Measurements from ENCODE around the gene KLRG1. TPM values are rescaled to one million over a fixed set of nuclear protein-coding genes. Genes with fewer than 3 reads are reported as not detected.

KLRG1 gene
- total RNA-seq, 2 experiments from 2014 or later, result 4.9 to 12.5 TPM

GRCh38 chr12:8970432-8970831 is 18.9 kb upstream of the KLRG1 start:
- Histone ChIP-seq H3K9me3 (ENCODE audit: low read length) (no peaks in the 10 kb centered on the region), H4K20me1 (ENCODE audit: insufficient read depth, low read length) (no peaks in the 10 kb centered on the region), H3K4me2 (ENCODE audit: low read length) (no peak overlapping the region), H3K27ac (ENCODE audit: low read depth, low read length, poor library complexity, severe bottlenecking) (no peak overlapping the region), H3K79me2 (ENCODE audit: insufficient read depth, low read depth, low read length) (no peaks in the 10 kb centered on the region), H3K36me3 (ENCODE audit: insufficient read depth, low read length) (no peaks in the 10 kb centered on the region), H3K4me3 (ENCODE audit: low read depth, low read length, poor library complexity, severe bottlenecking) (no peak overlapping the region), H3K4me1 (ENCODE audit: insufficient read depth, low read length, poor library complexity, severe bottlenecking) (no peaks in the 10 kb centered on the region), H3K9me2 (ENCODE audit: insufficient read depth, low read length) (no peaks in the 10 kb centered on the region), H2AFZ (ENCODE audit: low read length) (no peak overlapping the region)
- intact Hi-C loops (cut with micrococcal nuclease; ENCODE audit: unreplicated experiment), result no loop called here
- TF ChIP-seq EZH2phosphoT487 (IDR thresholded peaks at IDR 0.05; ENCODE audit: borderline replicate concordance, low read depth, low read length) (no peak), CTCF (conservative IDR thresholded peaks at IDR 0.05; ENCODE audit: low read length) (no peak)
- BruUV-seq (replicated peaks), result no TSS peak
- CTCF ChIA-PET (ENCODE audit: unreplicated experiment), result no interaction called here
- POLR2A ChIA-PET, result interaction anchor here (0.6 kb wide), 1 partner anchor 18 kb away, joined by 3 read pairs; no protein-coding TSS in a partner anchor
- DNase-seq (ENCODE audit: low spot score), result no peak

- H3K27ac ChIP-seq (ENCODE audit: low read depth, low read length, poor library complexity, severe bottlenecking), result no peak overlapping the region
- no peaks in the 10 kb centered on the region for H3K9me3 ChIP-seq (ENCODE audit: low read length)
- H2AFZ ChIP-seq (ENCODE audit: low read length), result no peak overlapping the region
- H3K79me2 ChIP-seq (ENCODE audit: insufficient read depth, low read depth, low read length), result no peaks in the 10 kb centered on the region
- no peaks in the 10 kb centered on the region for H3K4me1 ChIP-seq (ENCODE audit: insufficient read depth, low read length, poor library complexity, severe bottlenecking)
- H4K20me1 ChIP-seq (ENCODE audit: insufficient read depth, low read length), result no peaks in the 10 kb centered on the region
- intact Hi-C loops (cut with micrococcal nuclease; ENCODE audit: unreplicated experiment), result no loop called here
- no peaks in the 10 kb centered on the region for H3K36me3 ChIP-seq (ENCODE audit: insufficient read depth, low read length)
- CTCF ChIA-PET (ENCODE audit: unreplicated experiment), result no interaction called here
- H3K9me2 ChIP-seq (ENCODE audit: insufficient read depth, low read length), result no peaks in the 10 kb centered on the region
- POLR2A ChIA-PET, result no interaction called here
- TF ChIP-seq CTCF (conservative IDR thresholded peaks at IDR 0.05; ENCODE audit: low read length), result no peak
- no peak for TF ChIP-seq EZH2phosphoT487 (IDR thresholded peaks at IDR 0.05; ENCODE audit: borderline replicate concordance, low read depth, low read length)
- H3K4me3 ChIP-seq (ENCODE audit: low read depth, low read length, poor library complexity, severe bottlenecking), result no peak overlapping the region
- no TSS peak for BruUV-seq (replicated peaks)
- H3K4me2 ChIP-seq (ENCODE audit: low read length), result no peak overlapping the region
- DNase-seq (ENCODE audit: low spot score), result no peak
Measured at GRCh38 chr12:8980137-8980536, 9.2 kb upstream of the KLRG1 start.

- H3K4me2 ChIP-seq (ENCODE audit: low read length), result no peak overlapping the region
- no peak for TF ChIP-seq EZH2phosphoT487 (IDR thresholded peaks at IDR 0.05; ENCODE audit: borderline replicate concordance, low read depth, low read length)
- TF ChIP-seq CTCF (conservative IDR thresholded peaks at IDR 0.05; ENCODE audit: low read length), result no peak
- no peaks in the 10 kb centered on the region for H3K36me3 ChIP-seq (ENCODE audit: insufficient read depth, low read length)
- POLR2A ChIA-PET, result no interaction called here
- H3K9me3 ChIP-seq (ENCODE audit: low read length), result no peaks in the 10 kb centered on the region
- intact Hi-C loops (cut with micrococcal nuclease; ENCODE audit: unreplicated experiment), result no loop called here
- no peaks in the 10 kb centered on the region for H4K20me1 ChIP-seq (ENCODE audit: insufficient read depth, low read length)
- H3K4me1 ChIP-seq (ENCODE audit: insufficient read depth, low read length, poor library complexity, severe bottlenecking), result peaks cover 5% of the 10 kb centered on the region
- H3K79me2 ChIP-seq (ENCODE audit: insufficient read depth, low read depth, low read length), result no peaks in the 10 kb centered on the region
- H3K4me3 ChIP-seq (ENCODE audit: low read depth, low read length, poor library complexity, severe bottlenecking), result no peak overlapping the region
- CTCF ChIA-PET (ENCODE audit: unreplicated experiment), result no interaction called here
- H3K27ac ChIP-seq (ENCODE audit: low read depth, low read length, poor library complexity, severe bottlenecking), result no peak overlapping the region
- no peaks in the 10 kb centered on the region for H3K9me2 ChIP-seq (ENCODE audit: insufficient read depth, low read length)
- DNase-seq (ENCODE audit: low spot score), result no peak
- BruUV-seq (replicated peaks), result no TSS peak
- H2AFZ ChIP-seq (ENCODE audit: low read length), result no peak overlapping the region
Measured at GRCh38 chr12:8985213-8985754, 4.1 kb upstream of the KLRG1 start.

Measured in OCI-LY7 (cell line).